ENCODE data around the gene SLC16A3.

DNA sequence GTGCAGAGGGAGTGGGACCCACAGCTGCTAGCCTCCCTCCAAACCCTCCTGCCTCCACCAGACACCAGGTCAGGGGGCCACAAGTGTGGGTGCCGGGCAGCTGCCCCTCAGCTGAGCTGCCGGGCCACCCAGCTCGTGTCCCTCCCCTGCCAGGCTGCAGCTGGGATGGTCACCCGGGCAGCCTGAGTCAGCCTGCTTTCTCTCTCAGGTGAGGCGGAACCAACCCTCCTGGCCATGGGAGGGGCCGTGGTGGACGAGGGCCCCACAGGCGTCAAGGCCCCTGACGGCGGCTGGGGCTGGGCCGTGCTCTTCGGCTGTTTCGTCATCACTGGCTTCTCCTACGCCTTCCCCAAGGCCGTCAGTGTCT lies 6.9 kb downstream of the SLC16A3 start:
- TF ChIP-seq POLR2AphosphoS5 (IDR thresholded peaks at IDR 0.05) = no peak
- no peak for TF ChIP-seq CTCF (IDR thresholded peaks at IDR 0.05)
- no peak for TF ChIP-seq EP300 (IDR thresholded peaks at IDR 0.05)

Data from gastroesophageal sphincter (tissue), 3 donors.